HG03196 (cell line): ENCODE data around the gene CCDC80.
A peak's percentile ranks its signal among the peaks of the same experiment; 100 is the strongest.
"Not testable (repeated sequence)": the region's sequence is repeated elsewhere in the genome, so short reads cannot be mapped to it uniquely, and the experiment has no call there.

Experiments used
- ATAC-seq: cut with Tn5 transposase; IDR thresholded peaks from one replicate; pipeline ENCODE4 v1.9.1; 2021; ENCODE audit not compliant: unreplicated experiment

The CCDC80 gene

GRCh38 chr3:112640930-112641801 is at the start of gene CCDC80:
TSS of gene CCDC80 (minus strand) at chr3:112641143. CDS start at chr3:112639905, 1,238 bp downstream.
- no peak for ATAC-seq

- ATAC-seq, result no peak
Measured at GRCh38 chr3:112689989-112690388, 49.0 kb upstream of the CCDC80 start.

GRCh38 chr3:112689385-112689784 is 48.4 kb upstream of the CCDC80 start:
- ATAC-seq, result no peak

- no peak for ATAC-seq
Measured at GRCh38 chr3:112688819-112689218, 47.9 kb upstream of the CCDC80 start.

GRCh38 chr3:112688085-112688769 is 47.3 kb upstream of the CCDC80 start:
- no peak for ATAC-seq

- no peak for ATAC-seq
Measured at GRCh38 chr3:112687616-112688015, 46.7 kb upstream of the CCDC80 start.

- ATAC-seq, result no peak
Measured at GRCh38 chr3:112687211-112687610, 46.3 kb upstream of the CCDC80 start.

GRCh38 chr3:112685956-112686799 is 45.2 kb upstream of the CCDC80 start:
- no peak for ATAC-seq

- no peak for ATAC-seq
Measured at GRCh38 chr3:112685420-112685819, 44.5 kb upstream of the CCDC80 start.

- ATAC-seq, result no peak
Measured at GRCh38 chr3:112682361-112682760, 41.4 kb upstream of the CCDC80 start.

- ATAC-seq, result no peak
Measured at GRCh38 chr3:112681822-112682325, 40.9 kb upstream of the CCDC80 start.

GRCh38 chr3:112676659-112677234 is 35.8 kb upstream of the CCDC80 start:
- ATAC-seq, result peak; percentile 99

- ATAC-seq, result no peak
Measured at GRCh38 chr3:112675943-112676535, 35.1 kb upstream of the CCDC80 start.

GRCh38 chr3:112675349-112675748 is 34.4 kb upstream of the CCDC80 start:
- ATAC-seq, result no peak

GRCh38 chr3:112672716-112673541 is 32.0 kb upstream of the CCDC80 start:
- ATAC-seq, result no peak

- no peak for ATAC-seq
Measured at GRCh38 chr3:112671930-112672715, 31.2 kb upstream of the CCDC80 start.

- no peak for ATAC-seq
Measured at GRCh38 chr3:112670824-112671223, 29.9 kb upstream of the CCDC80 start.

- ATAC-seq, result no peak
Measured at GRCh38 chr3:112667599-112667998, 26.7 kb upstream of the CCDC80 start.

- ATAC-seq, result not testable (repeated sequence)
Measured at GRCh38 chr3:112665009-112665408, 24.1 kb upstream of the CCDC80 start.
